Bronchial epithelial cell (primary cell): Measurements from ENCODE around the gene MRPS12. TPM values are rescaled to one million over a fixed set of nuclear protein-coding genes. Genes with fewer than 3 reads are reported as not detected.

Source experiments
- DNase-seq: peaks from one replicate; pipeline ENCODE4 v3.0.0-alpha.2; 2010; ENCODE audit warnings: low read depth
- FAIRE-seq: peaks from 2 replicates; lab custom pipeline; 2011; peaks lifted over from hg19 to GRCh38; lab: Jason Lieb, UNC
- H3K27me3 ChIP-seq: 2 replicates; pipeline ENCODE4 v1.5.1; 2011; ENCODE audit warnings: low read length; ENCODE audit not compliant: control insufficient read depth, insufficient read depth
- H3K36me3 ChIP-seq: 2 replicates; pipeline ENCODE4 v1.5.1; 2011; ENCODE audit warnings: low read length; ENCODE audit not compliant: control insufficient read depth, insufficient read depth
- H3K4me3 ChIP-seq: 2 replicates; pipeline ENCODE4 v1.5.1; 2011; ENCODE audit warnings: mild to moderate bottlenecking, low read depth, low read length, control low read depth
- total RNA-seq: library from RNA; depleted of rRNA; stranded (reverse); fragments of >200 nt; gene quantifications from 2 replicates; pipeline ENCODE4 v1.2.1, GENCODE V29; 2014
- TF ChIP-seq, protein P1 (sequence below): IDR thresholded peaks from 2 replicates; pipeline ENCODE4 v1.5.1; 2011; ENCODE audit warnings: mild to moderate bottlenecking, moderate library complexity, low read length, control low read depth, inconsistent platforms; ENCODE audit not compliant: insufficient read depth, severe bottlenecking

The MRPS12 gene
- total RNA-seq, 1 donor from 2014 or later = 62.4 TPM

DNA sequence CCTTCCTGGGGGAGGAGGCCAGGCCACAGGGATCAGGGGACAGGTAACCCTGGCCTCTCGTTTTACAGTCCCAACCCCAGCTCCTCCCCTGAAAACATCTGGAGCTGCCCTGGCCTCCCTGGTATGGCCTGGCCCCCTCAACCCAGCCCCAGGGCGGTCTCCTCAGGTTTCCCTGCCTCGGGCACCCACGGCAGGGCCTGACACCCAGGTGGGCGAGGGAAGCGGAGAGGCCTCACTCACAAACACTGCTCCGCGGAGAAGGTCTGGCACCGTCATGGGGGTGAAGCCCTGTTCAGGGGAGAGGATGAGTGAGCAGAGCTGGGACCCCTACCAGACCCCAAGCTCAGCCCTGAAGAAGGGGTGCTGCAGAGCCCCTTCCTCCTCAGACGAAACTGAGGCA, 12.2 kb upstream of the MRPS12 start:
- no peak overlapping the region for H3K4me3 ChIP-seq
- H3K36me3 ChIP-seq = peaks cover 3% of the 10 kb centered on the region
- TF ChIP-seq, protein P1, sequence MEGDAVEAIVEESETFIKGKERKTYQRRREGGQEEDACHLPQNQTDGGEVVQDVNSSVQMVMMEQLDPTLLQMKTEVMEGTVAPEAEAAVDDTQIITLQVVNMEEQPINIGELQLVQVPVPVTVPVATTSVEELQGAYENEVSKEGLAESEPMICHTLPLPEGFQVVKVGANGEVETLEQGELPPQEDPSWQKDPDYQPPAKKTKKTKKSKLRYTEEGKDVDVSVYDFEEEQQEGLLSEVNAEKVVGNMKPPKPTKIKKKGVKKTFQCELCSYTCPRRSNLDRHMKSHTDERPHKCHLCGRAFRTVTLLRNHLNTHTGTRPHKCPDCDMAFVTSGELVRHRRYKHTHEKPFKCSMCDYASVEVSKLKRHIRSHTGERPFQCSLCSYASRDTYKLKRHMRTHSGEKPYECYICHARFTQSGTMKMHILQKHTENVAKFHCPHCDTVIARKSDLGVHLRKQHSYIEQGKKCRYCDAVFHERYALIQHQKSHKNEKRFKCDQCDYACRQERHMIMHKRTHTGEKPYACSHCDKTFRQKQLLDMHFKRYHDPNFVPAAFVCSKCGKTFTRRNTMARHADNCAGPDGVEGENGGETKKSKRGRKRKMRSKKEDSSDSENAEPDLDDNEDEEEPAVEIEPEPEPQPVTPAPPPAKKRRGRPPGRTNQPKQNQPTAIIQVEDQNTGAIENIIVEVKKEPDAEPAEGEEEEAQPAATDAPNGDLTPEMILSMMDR = no peak
- FAIRE-seq = no peak
- no peak for DNase-seq
- H3K27me3 ChIP-seq = no peaks in the 10 kb centered on the region

DNA sequence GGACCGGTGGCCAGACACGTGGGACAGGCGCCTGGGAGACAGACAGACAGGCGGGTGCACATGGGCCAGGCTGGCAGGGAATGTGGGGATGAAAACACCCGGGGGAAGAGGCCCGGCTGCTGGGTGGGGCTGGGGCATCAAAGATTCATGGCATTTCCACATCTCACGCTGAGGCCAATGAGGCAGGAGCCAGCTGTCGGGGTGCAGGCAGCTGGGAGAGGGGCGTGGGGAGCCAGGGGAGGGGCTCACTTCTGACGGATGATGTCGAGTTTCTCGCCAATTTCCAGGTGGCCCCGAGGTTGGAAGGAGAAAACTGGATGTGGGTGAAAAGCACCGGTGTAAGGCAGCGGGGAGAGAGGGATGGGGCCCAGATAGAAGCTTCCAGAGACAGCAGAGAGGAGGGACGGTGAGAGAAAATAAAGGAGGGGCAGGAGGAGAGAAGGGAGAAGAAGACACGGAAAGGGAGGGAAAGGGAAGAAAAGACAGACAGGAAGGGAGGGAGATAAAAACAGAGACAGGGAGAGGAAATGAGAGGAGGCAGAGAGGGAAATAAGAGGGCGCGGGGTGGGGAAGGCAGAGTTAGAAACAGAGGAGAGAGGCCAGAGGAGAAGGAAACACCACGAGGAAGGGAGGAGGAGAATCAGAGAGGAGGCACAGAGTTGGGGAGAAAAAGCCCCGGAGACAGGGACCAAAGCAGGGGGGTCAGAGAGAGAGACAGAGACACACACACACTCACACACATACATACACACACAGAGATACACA, 10.7 kb upstream of the MRPS12 start:
- peaks cover 3% of the 10 kb centered on the region for H3K36me3 ChIP-seq
- FAIRE-seq = no peak
- DNase-seq = no peak
- no peaks in the 10 kb centered on the region for H3K27me3 ChIP-seq
- no peak overlapping the region for H3K4me3 ChIP-seq
- TF ChIP-seq, protein P1 = no peak

DNA sequence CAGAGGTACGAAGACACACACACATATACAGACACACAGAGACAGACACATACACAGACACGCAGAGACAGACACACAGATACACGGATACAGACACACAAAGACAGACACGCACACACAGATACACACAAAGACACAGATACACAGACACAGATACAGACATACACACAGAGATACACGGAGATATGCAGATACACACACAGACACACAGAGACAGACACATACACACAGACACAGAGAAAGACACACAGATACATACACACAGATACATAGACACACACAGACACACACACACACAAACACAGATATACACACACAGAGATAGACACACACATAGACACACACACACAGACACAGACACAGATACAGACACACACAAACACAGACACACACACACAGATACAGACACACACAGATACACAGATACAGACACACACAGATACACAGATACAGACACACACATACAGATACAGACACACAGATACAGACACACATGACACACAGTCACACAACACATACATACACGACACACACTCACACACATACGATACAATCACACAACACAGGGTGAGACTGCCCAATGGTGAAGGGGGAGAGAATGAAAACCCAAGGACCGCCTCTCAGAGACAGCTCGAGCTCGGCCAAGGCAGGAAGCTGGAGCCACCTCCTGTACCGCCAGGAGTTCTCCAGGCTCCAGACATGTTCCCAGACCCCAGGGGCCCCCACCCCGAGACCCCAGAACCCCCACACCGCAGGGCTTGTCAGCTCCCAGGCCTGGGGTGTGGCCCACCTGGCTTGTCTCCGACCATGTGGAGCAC, 9.9 kb upstream of the MRPS12 start:
- H3K27me3 ChIP-seq = no peaks in the 10 kb centered on the region
- FAIRE-seq (no peak), DNase-seq (no peak)
- peaks cover 5% of the 10 kb centered on the region for H3K36me3 ChIP-seq
- no peak overlapping the region for H3K4me3 ChIP-seq
- TF ChIP-seq, protein P1 = no peak

DNA sequence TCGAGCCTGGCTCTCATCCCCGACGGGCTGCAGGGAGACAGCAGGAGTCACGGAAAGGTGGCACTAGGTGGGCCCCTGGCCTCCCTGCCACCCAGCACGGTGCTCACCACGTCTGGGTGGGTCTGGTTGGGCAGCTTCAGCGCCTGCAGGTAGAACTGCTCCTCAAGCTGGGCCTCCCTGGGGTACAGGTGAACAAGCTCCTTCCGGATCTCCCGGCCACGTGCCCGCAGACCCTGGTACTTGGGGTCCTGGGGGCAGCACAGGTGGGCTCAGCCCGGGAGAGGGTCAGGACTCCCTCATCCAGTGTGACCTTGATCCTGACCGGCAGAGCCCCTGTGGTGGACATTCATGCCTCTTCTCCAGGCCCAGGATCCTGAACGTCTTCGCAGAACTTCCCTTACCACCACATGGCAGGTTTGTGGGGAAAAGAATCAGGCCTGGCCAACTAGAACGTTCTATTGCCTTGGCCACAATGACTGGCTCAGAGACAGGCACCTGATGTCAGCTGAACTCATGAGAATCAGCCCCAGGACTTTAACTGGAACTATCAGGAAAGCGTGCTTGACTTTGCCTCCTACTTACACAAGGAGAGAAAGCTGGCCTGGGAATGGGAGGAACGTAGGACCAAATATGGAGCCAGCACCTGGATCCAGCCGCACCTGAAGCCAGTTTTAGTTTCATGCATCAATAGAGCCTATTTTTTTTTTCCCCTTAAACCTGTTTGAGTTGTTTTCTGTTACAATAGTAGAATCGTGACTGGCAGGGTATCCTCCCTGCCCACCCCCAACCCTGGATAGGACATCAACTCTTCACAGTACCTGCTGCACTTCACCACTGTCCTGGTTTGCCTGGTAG, 9.1 kb upstream of the MRPS12 start:
- DNase-seq (no peak), FAIRE-seq (no peak)
- TF ChIP-seq, protein P1 = no peak
- Histone ChIP-seq H3K27me3 (no peaks in the 10 kb centered on the region), H3K4me3 (no peak overlapping the region), H3K36me3 (peaks cover 7% of the 10 kb centered on the region)

DNA sequence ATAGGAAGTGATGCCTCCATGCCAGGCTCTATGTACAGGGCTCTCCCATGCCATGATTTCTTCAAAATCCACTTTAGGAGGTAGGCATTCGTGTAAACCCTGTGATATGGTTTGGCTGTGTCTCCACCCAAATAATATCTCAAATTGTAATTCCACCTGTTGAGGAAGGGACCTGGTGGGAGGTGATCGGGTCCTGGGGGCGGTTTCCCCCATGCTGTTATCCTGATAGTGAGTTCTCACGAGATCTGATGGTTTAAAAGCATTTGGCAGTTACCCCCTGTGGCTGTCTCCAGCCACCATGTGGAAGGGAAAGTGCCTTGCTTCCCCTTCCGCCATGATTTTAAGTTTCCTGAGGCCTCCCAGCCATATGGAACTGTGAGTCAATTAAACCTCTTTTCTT, 8.3 kb upstream of the MRPS12 start:
- no peaks in the 10 kb centered on the region for H3K27me3 ChIP-seq
- H3K36me3 ChIP-seq = peaks cover 7% of the 10 kb centered on the region
- DNase-seq = no peak
- TF ChIP-seq, protein P1 = no peak
- no peak overlapping the region for H3K4me3 ChIP-seq
- no peak for FAIRE-seq
